ENCODE measurements around the gene WWC1. TPM values are rescaled to one million over a fixed set of nuclear protein-coding genes. Genes with fewer than 3 reads are reported as not detected.

The WWC1 gene
- total RNA-seq, 2 experiments from 2014 or later = not detected

DNA sequence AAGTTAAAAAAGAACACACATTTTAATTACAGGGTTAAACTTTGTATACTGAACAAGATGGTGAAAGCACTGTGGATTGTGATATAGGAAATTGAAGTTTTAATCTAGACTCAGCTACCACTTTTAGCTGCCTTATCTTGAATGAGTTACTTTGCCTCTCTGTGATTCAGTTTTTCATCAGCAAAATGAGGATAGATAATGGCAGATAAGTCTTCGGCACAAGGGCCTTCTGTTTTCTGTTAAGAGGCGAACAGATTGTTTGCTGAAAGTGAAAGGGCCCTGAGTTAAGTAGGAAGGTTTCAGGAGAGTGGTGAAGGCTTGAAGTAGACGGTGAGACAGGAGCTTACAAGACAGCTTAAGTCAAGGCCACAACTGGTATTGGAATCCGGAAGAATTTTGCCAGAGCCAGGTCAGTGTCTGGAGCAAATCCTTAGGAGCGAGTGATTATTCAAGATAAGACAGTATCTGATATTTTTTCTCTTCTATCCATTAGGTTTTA lies 202.7 kb downstream of the WWC1 start:
- Histone ChIP-seq H3K4me1 (ENCODE audit: insufficient read depth, low read length, poor library complexity, severe bottlenecking) (no peaks in the 10 kb centered on the region), H2AFZ (ENCODE audit: low read length) (no peak overlapping the region), H3K36me3 (ENCODE audit: insufficient read depth, low read length) (peaks cover 93% of the 10 kb centered on the region), H3K4me2 (ENCODE audit: low read length) (no peak overlapping the region), H3K4me3 (ENCODE audit: low read depth, low read length, poor library complexity, severe bottlenecking) (no peak overlapping the region), H4K20me1 (ENCODE audit: insufficient read depth, low read length) (no peaks in the 10 kb centered on the region), H3K79me2 (ENCODE audit: insufficient read depth, low read depth, low read length) (no peaks in the 10 kb centered on the region), H3K9me3 (ENCODE audit: low read length) (no peaks in the 10 kb centered on the region), H3K9me2 (ENCODE audit: insufficient read depth, low read length) (no peaks in the 10 kb centered on the region), H3K27ac (ENCODE audit: low read depth, low read length, poor library complexity, severe bottlenecking) (no peak overlapping the region)
- no peak for TF ChIP-seq EZH2phosphoT487 (IDR thresholded peaks at IDR 0.05; ENCODE audit: borderline replicate concordance, low read depth, low read length)
- TF ChIP-seq, protein P1, sequence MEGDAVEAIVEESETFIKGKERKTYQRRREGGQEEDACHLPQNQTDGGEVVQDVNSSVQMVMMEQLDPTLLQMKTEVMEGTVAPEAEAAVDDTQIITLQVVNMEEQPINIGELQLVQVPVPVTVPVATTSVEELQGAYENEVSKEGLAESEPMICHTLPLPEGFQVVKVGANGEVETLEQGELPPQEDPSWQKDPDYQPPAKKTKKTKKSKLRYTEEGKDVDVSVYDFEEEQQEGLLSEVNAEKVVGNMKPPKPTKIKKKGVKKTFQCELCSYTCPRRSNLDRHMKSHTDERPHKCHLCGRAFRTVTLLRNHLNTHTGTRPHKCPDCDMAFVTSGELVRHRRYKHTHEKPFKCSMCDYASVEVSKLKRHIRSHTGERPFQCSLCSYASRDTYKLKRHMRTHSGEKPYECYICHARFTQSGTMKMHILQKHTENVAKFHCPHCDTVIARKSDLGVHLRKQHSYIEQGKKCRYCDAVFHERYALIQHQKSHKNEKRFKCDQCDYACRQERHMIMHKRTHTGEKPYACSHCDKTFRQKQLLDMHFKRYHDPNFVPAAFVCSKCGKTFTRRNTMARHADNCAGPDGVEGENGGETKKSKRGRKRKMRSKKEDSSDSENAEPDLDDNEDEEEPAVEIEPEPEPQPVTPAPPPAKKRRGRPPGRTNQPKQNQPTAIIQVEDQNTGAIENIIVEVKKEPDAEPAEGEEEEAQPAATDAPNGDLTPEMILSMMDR (conservative IDR thresholded peaks at IDR 0.05; ENCODE audit: low read length) = no peak
- no peak for DNase-seq (ENCODE audit: low spot score)
- BruUV-seq (replicated peaks) = no TSS peak
- ChIA-PET POLR2A (no interaction called here), CTCF (ENCODE audit: unreplicated experiment) (no interaction called here)
- intact Hi-C loops (cut with micrococcal nuclease; ENCODE audit: unreplicated experiment) = loop anchor here (5.0 kb wide), 1 partner anchor 68 kb away; no protein-coding TSS in a partner anchor

DNA sequence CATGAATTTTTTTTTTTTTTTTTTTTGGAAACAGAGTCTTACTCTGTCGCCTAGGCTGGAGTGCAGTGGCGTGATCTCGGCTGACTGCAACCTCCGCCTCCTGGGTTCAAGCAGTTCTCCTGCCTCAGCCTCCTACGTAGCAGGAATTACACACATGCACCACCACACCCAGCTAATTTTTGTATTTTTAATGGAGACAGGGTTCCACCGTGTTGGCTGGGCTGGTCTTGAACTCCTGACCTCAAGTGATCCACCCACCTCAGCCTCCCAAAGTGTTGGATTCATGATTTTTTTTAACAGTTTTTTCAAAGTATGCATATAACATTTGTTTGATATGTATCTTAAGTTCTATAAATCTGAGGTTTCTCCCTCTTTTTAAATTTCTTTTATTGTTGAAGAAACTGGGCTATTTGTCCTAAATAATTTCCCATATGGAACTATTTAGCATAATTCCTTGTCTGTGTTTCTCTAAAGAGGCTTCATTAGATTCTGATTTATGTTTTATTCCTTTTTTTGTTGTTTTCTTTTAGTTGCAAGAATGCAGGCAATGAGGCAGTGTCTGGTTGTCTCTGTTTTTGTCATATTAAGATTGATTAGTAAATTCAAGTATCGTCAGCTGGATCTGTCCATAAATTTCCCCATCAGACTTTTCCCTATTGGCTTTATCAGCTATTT lies 211.3 kb downstream of the WWC1 start:
- ChIA-PET POLR2A (no interaction called here), CTCF (ENCODE audit: unreplicated experiment) (no interaction called here)
- H3K36me3 ChIP-seq (ENCODE audit: insufficient read depth, low read length) = peaks cover 84% of the 10 kb centered on the region
- no TSS peak for BruUV-seq (replicated peaks)
- H3K4me2 ChIP-seq (ENCODE audit: low read length) = no peak overlapping the region
- H3K9me3 ChIP-seq (ENCODE audit: low read length) = no peaks in the 10 kb centered on the region
- no peak for DNase-seq (ENCODE audit: low spot score)
- intact Hi-C loops (cut with micrococcal nuclease; ENCODE audit: unreplicated experiment) = no loop called here
- no peaks in the 10 kb centered on the region for H3K9me2 ChIP-seq (ENCODE audit: insufficient read depth, low read length)
- no peak overlapping the region for H3K4me3 ChIP-seq (ENCODE audit: low read depth, low read length, poor library complexity, severe bottlenecking)
- no peak overlapping the region for H3K27ac ChIP-seq (ENCODE audit: low read depth, low read length, poor library complexity, severe bottlenecking)
- H2AFZ ChIP-seq (ENCODE audit: low read length) = no peak overlapping the region
- TF ChIP-seq, protein P1 (conservative IDR thresholded peaks at IDR 0.05; ENCODE audit: low read length) = no peak
- no peak for TF ChIP-seq EZH2phosphoT487 (IDR thresholded peaks at IDR 0.05; ENCODE audit: borderline replicate concordance, low read depth, low read length)
- no peaks in the 10 kb centered on the region for H3K79me2 ChIP-seq (ENCODE audit: insufficient read depth, low read depth, low read length)
- H4K20me1 ChIP-seq (ENCODE audit: insufficient read depth, low read length) = no peaks in the 10 kb centered on the region
- H3K4me1 ChIP-seq (ENCODE audit: insufficient read depth, low read length, poor library complexity, severe bottlenecking) = no peaks in the 10 kb centered on the region

DNA sequence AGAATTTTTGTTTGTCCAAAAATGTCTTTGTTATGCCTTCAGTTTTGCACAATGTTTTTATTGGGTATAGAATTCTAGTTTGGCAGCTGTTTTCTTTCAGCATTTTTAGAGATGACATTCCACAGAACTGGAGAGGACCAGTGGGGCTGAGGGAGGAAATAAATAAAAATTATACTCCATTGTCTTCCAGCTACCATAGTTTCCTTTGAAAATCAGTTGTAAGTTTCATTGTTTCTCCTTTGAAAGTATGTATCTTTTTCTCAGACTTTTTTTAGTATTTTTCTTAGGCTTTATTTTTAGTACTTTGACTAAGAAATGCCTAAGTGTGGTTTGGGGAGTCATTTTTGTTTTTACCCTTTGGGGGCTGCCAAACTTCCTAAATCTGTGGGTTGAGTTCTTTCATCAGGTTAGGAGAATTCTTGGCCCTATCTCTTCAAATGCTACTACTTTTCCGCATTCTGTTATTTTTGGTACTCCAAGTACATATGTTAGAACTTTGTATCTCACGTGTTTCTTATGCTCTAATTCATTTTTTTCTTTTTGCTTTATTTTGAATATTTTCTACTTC lies 222.5 kb downstream of the WWC1 start:
- DNase-seq (ENCODE audit: low spot score) = no peak
- Histone ChIP-seq H3K79me2 (ENCODE audit: insufficient read depth, low read depth, low read length) (no peaks in the 10 kb centered on the region), H4K20me1 (ENCODE audit: insufficient read depth, low read length) (no peaks in the 10 kb centered on the region), H3K4me3 (ENCODE audit: low read depth, low read length, poor library complexity, severe bottlenecking) (no peak overlapping the region), H3K36me3 (ENCODE audit: insufficient read depth, low read length) (peaks cover 100% of the 10 kb centered on the region), H3K9me3 (ENCODE audit: low read length) (peaks cover 16% of the 10 kb centered on the region), H3K27ac (ENCODE audit: low read depth, low read length, poor library complexity, severe bottlenecking) (no peak overlapping the region), H3K4me1 (ENCODE audit: insufficient read depth, low read length, poor library complexity, severe bottlenecking) (no peaks in the 10 kb centered on the region), H3K9me2 (ENCODE audit: insufficient read depth, low read length) (no peaks in the 10 kb centered on the region), H2AFZ (ENCODE audit: low read length) (no peak overlapping the region), H3K4me2 (ENCODE audit: low read length) (no peak overlapping the region)
- ChIA-PET POLR2A (no interaction called here), CTCF (ENCODE audit: unreplicated experiment) (no interaction called here)
- intact Hi-C loops (cut with micrococcal nuclease; ENCODE audit: unreplicated experiment) = loop anchor here (2.0 kb wide), 1 partner anchor 45 kb away; no protein-coding TSS in a partner anchor
- no peak for TF ChIP-seq EZH2phosphoT487 (IDR thresholded peaks at IDR 0.05; ENCODE audit: borderline replicate concordance, low read depth, low read length)
- TF ChIP-seq, protein P1 (conservative IDR thresholded peaks at IDR 0.05; ENCODE audit: low read length) = no peak
- no TSS peak for BruUV-seq (replicated peaks)
